Measurements from ENCODE around the gene CPNE4.

GRCh38 chr3:131775650-131776049 lies 259.2 kb downstream of the CPNE4 start:
- no peak for TF ChIP-seq DMBX1 (CRISPR knock-in tag; IDR thresholded peaks at IDR 0.05; ENCODE audit: borderline replicate concordance)
- no peak for TF ChIP-seq RFX5 (IDR thresholded peaks at IDR 0.05; ENCODE audit: low read depth, low read length)
- TF ChIP-seq POLR2A (conservative IDR thresholded peaks at IDR 0.05) = no peak
- TF ChIP-seq REST (IDR thresholded peaks at IDR 0.05; ENCODE audit: borderline replicate concordance) = no peak
- no peak for TF ChIP-seq REST (CRISPR knock-in tag; IDR thresholded peaks at IDR 0.05; ENCODE audit: low read depth)
- no peak for TF ChIP-seq MAFG (tag; conservative IDR thresholded peaks at IDR 0.05)
- no peak for TF ChIP-seq TCF7L2 (IDR thresholded peaks at IDR 0.05; ENCODE audit: low read depth, low read length)
- no peak for TF ChIP-seq SMAD2 (IDR thresholded peaks at IDR 0.05; ENCODE audit: low read depth, low read length)
- TF ChIP-seq JUN (IDR thresholded peaks at IDR 0.05; ENCODE audit: borderline replicate concordance, low read depth, low read length) = no peak
- TF ChIP-seq JUN (CRISPR knock-in tag; IDR thresholded peaks at IDR 0.05; ENCODE audit: borderline replicate concordance) = no peak
- TF ChIP-seq PKNOX1 (IDR thresholded peaks at IDR 0.05) = no peak

All from K562 (cell line).